Adipose tissue (tissue), 3 donors: ENCODE data around the gene ENTPD6. TPM values are rescaled to one million over a fixed set of nuclear protein-coding genes. Genes with fewer than 3 reads are reported as not detected.

ENCODE experiments used
- H3K27ac ChIP-seq: one replicate; pipeline ENCODE4 v1.5.1; 2013; ENCODE audit warnings: low read depth, low read length
- WGBS, 3 donors: extraction: QIAGEN DNeasy Blood & Tissue Kit; methylation state at CpG; one replicate each; pipeline ENCODE4 v1.1.7; 2013; 5-methylcytosine and 5-hydroxymethylcytosine counted together
- polyA plus RNA-seq, 3 donors: library from polyadenylated mRNA; stranded (reverse); fragments of 200-250 nt; gene quantifications; one replicate each; pipeline ENCODE4 v1.2.3, GENCODE V29; 2013
- donor health status: healthy with polysubstance abuse.
- donor health status: Bipolar disorder and iron deficiency.
- donor health status: healthy.

The ENTPD6 gene
- polyA plus RNA-seq, 3 donors: 38.5 to 47.8 (median 42.4) TPM

DNA sequence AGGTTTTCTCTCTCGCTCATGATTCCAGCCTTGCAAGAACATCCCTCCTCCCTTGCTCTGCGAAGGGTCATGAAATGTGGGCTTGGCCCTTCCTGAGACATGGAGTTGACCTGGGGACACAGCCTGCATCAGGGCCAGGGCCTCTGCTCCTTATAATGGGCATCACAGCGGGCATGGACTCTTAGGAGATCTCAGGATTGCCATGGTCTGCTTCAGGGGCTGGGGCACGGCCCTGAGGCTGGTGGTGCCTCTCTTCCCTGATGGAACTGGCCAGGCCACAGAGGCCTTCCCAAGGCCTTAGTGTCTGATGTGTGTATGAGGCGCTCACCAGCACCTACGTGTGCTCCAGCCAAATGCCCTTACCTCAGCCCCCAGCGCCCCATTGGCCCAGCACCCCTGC lies 23.9 kb downstream of the ENTPD6 start:
- 94 to 96% (median 96%) methylated on average over 7 of the region's 7 CpGs for WGBS, 3 donors
- H3K27ac ChIP-seq: no peak overlapping the region

DNA sequence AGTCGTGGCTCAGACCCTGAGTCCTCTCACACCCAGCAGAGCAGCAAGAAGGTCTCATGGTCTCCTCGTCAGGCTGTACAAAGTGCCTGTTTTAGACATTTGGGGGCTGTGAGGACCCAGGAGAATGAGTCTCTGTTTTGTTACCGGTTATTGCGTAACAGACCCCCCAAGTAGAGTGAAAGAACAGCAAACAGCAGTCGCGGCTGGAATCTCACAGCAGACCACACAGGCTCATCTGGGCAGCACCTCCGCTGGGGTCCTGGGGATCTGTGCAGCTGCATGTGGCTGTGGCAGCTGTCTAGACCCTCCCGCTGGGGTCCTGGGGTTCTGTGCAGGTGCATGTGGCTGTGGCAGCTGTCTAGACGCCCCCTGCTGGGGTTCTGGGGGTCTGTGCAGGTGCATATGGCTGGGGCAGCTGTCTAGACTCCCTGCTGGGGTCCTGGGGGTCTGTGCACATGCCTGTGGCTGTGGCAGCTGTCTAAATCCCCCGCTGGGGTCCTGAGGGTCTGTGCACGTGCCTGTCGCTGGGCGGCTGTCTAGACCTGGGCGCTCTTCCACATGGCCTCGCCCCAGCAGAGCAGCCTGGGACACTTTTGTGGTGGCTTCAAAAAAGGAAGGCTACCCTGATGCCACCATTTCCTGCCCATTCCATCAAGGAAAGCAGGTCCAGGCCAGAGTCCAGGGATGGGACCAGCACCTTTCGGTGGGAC lies 24.7 kb downstream of the ENTPD6 start:
- 82 to 85% (median 84%) methylated on average over 16 of the region's 16 CpGs for WGBS, 3 donors
- H3K27ac ChIP-seq: no peak overlapping the region

DNA sequence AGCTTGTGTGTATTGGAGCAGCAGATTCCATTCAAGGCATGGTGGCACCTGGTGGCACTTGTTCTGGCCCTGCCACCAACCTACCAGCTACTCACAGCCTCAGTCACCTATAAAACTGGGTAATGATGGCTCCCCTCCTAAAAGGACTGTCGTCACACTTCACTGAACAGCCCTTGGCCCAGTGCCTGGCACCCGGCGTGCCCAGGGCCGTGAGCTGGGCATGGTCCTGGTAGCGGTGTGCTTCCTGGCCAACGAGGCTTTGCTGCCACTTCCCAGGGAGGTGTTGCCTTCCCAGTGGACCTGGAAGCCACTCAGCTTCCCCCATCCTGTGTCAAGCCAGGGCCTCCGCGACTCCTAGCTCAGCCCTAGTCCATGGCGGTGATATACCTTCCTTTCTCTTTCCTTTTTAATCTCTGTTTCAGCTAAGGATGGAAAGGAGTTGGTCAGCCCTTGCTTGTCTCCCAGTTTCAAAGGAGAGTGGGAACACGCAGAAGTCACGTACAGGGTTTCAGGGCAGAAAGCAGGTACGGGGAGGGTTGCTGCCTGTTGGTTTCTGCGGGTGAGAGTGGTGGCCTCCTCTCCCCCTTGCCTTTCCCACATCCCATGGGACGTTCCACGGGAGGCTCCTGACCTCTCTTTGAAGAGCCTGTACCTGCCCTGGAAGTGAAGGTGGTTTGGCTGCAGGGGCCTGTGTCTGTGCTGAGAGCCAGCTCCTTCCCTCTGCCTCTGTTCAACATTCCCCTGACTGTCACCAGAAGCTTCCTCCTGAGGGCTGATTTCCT lies 25.5 kb downstream of the ENTPD6 start:
- 80 to 83% (median 81%) methylated on average over 15 of the region's 15 CpGs for WGBS, 3 donors
- no peak overlapping the region for H3K27ac ChIP-seq

DNA sequence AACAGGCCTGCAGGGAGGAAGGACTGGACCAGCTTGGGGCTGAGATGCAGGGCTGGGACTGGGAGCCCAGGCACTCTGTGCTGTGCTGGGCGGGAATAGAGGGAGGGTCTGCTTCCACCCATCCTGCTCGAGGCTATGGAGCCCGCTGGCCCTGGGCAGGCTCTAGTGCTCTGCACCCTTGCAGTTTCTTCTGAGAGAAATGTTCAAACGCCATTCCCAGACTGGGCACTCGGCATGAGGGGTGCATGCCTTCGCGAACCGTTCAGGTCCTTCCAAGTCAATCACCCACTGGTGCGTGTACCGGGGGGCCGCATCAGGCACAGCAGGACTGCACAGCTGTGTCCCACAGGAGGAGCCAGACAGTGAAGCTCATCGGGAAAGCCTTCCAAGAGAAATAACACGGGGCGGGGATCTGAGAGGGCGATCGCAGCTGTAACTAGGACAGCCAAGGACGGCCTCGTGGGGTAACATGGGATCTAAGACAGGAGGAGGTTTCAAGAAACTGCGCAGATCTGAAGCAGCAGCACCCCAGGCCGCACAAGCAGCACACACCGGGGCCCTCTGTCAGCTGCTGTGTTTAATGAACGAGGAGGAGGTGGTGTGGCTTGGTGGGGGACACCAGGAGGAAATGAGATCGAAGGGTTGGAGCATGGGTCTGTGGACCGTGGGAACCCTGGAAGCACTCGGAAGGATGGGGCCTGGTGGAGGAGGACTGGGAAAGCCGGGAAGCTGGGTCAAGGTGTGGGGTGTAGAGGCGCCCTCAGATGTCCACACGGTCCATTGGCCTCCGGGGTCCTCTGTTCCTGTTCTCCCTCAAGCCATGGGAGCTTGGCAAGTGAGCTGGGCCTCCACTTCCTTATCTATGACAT lies 26.3 kb downstream of the ENTPD6 start:
- no peak overlapping the region for H3K27ac ChIP-seq
- WGBS, 3 donors: 71 to 88% (median 80%) methylated on average over 29 of the region's 29 CpGs

DNA sequence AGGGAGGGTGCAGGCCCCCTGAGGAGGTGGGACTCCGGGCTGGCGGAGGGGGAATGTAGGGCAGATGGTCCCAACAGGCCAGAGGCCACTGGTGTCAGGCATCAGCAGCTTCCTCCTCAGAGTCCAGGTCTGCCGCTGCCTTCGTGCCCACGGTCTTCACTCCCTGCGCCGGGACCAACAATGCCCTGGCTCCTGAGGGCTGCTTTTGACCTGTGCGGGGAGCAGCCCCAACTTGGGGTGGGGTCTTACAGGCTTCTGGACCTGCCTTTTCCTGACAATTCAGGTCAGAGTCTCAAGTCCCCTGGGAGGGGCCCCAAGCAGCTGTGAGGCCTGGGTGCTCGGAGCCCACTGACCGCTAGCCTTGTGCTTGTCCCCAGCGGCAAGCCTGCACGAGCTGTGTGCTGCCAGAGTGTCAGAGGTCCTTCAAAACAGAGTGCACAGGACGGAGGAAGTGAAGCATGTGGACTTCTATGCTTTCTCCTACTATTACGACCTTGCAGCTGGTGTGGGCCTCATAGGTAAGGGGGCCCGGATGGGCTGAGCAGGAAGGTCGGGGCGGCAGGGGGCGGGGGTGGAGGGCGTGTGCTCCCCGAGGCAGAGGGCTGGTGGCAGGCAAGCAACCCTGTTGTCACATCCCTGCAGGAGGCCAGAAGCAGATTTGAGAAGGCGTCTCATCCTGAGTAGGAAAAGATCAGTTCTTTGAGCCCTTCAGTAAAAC lies 27.1 kb downstream of the ENTPD6 start:
- H3K27ac ChIP-seq: no peak overlapping the region

DNA sequence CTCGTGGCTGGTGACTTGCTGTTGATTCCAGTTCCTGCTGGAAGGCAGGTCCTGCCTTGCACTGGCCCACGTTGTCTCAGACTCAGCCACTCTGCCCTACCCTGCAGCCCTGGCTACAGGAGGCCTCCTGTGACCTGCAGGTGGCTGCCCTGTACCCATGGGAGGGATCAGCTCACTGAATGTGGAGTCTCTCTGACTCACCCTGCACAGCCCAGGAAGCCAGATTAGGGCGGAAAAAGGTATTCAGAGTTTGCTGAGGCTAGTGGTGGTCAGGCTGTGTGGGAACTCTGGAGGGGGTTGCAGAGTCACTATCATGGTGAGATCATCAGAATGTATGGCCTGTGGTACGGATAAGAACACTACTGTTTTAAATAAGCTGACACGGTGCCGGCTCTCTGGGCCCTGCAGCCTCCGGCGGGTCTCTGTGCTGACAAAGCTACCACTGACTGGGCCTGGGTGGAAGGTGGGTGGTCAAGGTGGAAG lies 27.7 kb downstream of the ENTPD6 start:
- no peak overlapping the region for H3K27ac ChIP-seq
- WGBS, 3 donors: 73 to 81% (median 80%) methylated on average over 8 of the region's 8 CpGs

More for the DNA sequence above, 27.1 kb downstream of the ENTPD6 start:
- WGBS, 3 donors: 79 to 82% (median 82%) methylated on average over 20 to 21 of the region's 21 CpGs

DNA sequence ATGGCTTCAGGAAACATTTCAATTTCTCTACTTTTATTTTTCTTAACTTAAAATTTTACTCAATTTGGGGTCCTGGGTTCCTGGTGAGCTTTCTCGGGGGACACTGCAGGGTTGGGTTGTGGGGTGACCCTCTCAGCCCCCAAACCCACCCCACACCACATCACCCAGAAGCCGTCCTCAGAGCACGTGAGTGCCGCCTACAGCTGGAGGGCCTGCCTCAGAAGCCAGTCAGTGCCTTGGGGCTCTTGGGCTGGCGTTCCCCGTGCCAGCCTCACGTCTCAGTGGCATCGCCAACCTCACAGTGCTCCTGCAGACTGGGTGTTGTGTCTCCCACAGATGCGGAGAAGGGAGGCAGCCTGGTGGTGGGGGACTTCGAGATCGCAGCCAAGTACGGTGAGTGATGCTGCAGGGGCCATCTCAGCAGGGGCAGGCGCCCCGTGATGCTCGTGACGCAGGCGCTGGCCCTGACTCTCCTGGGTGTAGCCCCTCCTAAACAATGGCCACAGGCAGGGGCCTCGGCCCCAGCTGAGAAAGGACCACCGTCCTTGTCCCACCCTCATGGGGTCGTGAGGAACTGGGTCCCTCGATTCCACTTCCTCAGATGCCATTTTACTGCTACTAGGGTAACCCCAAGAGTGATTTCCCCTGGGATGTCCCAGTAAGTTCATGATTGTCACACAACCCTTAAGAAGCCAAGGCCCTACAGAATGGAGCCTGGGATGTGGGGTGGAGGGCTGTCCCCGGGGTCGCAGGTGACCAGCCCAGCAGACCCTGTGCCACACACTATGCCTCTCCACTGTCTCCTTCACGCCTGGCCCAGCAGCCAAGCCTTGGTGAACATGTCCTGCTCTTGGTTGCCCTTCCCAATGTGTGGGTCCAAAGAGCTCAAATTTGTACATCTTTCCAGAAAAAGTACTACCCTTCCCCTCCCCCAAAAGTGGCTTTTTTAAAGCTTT lies 28.5 kb downstream of the ENTPD6 start:
- H3K27ac ChIP-seq: no peak overlapping the region
- 95 to 96% (median 95%) methylated on average over 24 of the region's 24 CpGs for WGBS, 3 donors

DNA sequence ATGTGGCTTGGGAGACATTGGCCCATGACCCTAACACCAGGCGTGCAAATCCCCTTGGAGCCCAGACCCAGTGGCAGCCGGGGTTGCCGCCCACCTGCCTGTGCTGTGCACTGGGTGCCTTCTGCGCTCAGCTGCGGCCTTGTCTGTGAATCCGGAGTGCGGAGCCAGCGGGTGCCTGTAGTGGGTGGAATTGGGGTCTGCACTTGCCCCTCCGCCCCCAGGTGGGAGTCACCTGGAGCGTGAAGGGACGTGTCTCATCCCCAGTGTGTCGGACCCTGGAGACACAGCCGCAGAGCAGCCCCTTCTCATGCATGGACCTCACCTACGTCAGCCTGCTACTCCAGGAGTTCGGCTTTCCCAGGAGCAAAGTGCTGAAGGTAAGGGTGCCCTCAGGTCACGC lies 29.4 kb downstream of the ENTPD6 start:
- 96 to 97% (median 97%) methylated on average over 16 of the region's 16 CpGs for WGBS, 3 donors
- H3K27ac ChIP-seq: no peak overlapping the region

DNA sequence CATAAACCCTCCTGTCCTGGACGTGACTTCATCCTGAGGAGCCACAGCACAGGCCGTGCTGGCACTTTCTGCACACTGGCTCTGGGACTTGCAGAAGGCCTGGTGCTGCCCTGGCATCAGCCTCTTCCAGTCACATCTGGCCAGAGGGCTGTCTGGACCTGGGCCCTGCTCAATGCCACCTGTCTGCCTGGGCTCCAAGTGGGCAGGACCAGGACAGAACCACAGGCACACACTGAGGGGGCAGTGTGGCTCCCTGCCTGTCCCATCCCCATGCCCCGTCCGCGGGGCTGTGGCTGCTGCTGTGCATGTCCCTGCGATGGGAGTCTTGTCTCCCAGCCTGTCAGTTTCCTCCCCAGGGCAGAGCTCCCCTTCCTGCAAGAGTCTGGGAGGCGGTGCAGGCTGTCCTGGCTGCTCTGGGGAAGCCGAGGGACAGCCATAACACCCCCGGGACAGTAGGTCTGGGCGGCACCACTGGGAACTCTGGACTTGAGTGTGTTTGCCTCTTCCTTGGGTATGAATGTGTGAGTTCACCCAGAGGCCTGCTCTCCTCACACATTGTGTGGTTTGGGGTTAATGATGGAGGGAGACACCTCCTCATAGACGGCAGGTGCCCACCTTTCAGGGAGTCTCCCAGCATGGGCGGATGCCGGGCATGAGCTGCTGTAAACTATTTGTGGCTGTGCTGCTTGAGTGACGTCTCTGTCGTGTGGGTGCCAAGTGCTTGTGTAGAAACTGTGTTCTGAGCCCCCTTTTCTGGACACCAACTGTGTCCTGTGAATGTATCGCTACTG lies 30.3 kb downstream of the ENTPD6 start:
- no peak overlapping the region for H3K27ac ChIP-seq

DNA sequence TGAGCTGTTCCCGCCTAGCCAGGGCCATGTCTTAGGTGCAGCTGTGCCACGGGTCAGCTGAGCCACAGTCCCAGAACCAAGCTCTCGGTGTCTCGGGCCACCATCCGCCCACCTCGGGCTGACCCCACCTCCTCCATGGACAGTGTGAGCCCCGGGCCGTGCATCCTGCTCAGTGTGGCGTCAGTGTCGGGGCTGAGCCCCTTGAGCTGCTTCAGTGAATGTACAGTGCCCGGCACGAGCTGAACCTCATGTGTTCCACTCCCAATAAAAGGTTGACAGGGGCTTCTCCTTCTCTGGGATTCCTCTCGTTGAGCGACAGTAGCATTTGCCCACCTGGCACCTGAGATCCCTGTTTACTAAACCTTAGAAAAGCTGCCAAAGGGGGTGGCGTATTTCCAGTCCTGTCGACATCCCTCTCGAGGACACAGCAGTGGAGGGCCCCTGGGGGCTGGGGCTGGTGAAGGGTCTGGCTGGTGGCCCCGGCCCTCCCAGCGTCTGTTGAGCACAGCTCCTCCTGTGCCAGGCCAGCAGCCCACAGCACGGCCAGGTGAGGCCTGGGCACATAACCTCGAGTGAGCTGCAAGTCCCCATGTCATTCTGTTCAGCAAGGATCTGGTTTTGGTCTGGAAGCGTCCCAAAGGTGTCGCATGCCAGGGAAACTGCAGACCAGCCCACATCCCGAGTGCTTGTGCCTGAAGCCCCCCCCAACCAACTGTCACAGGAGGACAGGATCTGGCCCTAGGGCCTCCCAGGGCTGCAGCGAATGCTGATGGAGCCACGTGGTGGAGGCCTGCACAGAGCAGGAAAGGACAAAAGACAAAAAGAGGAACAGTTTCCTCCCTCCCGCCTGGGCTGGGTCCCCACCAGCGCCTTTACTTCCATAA lies 31.2 kb downstream of the ENTPD6 start:
- no peak overlapping the region for H3K27ac ChIP-seq
- 69 to 74% (median 73%) methylated on average over 28 of the region's 28 CpGs for WGBS, 3 donors

More for the DNA sequence above, 30.3 kb downstream of the ENTPD6 start:
- WGBS, 3 donors: 90 to 93% (median 91%) methylated on average over 16 of the region's 16 CpGs

DNA sequence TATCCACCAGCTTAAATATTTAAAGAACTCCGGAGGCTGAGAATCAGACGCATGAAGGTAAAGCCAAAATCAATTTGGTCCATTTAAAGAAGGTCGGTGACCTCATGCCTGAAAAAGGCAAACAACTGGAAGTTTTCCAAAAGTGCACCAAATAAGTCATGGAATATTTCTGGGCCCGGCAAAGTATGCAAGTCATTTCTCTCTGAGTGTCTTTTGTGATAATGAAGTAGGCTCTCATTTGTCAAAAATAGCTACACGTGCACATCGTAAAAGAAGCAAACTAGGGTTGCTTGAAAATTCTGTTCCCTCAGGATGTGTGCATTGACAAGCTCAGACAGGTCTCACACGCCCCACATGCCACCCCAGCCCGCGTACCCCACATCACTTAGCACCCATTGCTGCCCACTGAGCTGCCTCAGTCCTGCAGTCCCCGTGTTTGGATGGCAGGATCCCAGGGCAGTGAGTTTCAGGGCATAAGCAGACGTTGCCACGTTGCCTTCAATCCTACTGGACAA lies 31.9 kb downstream of the ENTPD6 start:
- no peak overlapping the region for H3K27ac ChIP-seq
- 49 to 61% (median 56%) methylated on average over 12 of the region's 12 CpGs for WGBS, 3 donors

DNA sequence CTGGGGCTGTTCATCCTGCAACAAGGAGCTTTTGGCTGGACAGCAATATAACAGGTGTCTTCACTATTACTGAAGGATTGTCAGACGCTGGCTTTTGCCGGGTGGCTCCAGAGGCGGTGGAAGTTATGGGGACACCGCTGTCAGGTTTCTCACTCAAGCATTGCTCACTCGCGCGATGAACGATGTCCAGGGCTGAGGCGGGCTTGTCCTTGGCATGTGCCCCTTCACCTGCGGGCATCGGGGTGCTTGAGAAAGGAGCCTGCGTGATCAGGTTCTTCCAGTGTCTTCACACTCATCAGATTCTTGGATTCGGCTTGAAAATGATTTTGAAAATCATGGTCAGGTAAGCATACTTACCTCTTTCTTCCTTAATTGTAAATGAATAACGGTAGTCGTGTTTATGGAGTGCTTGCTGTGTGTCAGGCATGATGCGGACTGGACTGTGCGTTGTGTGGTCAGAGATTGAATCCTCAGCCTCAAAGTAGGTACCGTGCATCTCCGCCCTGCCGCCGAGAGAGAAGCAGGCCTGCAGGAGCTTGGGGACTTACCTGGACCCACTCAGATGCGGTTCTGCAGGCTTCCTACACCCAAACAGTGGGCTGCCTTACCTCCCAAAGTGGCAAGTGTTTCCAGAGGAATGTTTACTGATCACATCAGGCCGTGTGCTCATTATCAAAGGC lies 34.1 kb downstream of the ENTPD6 start:
- WGBS, 3 donors: 83 to 91% (median 87%) methylated on average over 23 of the region's 23 CpGs
- H3K27ac ChIP-seq: no peak overlapping the region

DNA sequence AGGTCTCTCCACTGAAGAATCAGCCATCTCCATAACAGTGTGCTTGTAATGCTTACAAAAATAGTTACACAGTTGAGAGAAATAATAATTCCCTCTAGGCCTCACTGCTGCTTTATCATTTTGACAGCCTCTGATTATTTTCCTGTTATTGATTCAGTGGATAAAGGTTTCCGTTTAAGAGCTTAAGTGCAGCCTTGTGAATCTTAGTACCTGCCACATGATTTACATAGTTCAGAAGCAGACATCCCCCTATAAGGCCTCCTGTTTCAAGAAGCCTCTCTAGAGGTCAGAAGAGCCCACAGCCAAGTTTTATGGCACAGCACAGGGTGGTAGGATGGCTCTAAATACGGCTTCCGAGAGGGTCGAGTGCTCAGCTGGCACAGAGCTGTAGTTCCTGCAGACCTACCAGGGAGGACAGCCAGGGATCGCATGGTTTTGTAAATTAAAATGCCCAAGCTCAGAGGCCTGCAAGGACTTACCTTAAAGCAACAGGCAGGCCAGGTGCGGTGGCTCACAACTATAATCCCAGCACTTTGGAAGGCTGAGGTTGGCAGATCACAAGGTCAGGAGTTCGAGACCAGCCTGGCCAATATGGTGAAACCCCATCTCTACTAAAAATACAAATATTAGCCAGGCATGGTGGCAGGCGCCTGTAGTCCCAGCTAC lies 34.8 kb downstream of the ENTPD6 start:
- 55 to 78% (median 71%) methylated on average over 8 of the region's 8 CpGs for WGBS, 3 donors
- no peak overlapping the region for H3K27ac ChIP-seq

DNA sequence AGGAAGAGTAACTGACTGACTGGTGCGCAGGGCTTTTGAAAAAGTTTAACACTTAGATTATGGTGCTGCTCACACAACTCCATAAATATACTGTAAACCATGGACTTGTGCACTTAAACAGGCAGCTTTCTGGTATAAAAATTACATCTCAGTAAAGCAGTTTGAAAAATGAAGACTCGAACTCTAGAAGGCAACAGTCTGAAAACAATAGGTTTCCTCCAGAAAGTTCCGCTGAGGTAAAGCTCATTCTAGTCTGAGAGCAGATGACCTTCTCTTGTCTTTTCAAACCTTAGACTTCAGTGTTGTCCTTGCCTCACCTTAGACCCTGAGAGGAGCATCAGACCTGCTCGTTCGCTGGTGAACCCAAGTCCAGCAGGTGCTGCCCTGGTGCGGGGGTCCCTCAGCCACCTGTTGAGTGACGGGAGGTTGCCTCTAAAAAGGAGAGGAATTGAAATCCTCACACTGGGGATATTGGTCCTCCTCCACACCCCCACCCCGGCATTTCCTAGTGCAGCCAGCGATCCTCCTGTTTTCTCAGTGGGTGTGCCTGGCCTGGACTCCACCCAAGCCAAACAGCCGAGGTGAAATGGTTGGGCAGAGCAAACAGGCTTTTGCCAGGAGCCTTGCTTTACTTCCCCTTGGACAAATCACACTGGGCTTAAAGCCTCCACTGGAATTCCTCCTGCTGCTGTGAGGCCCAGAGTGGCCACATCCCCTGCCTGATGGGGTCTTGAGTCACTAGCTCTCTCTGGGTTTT lies 37.7 kb downstream of the ENTPD6 start:
- WGBS, 3 donors: 45 to 68% (median 63%) methylated on average over 10 of the region's 10 CpGs
- H3K27ac ChIP-seq: no peak overlapping the region
